ENCODE results near the gene ACADS. TPM values are rescaled to one million over a fixed set of nuclear protein-coding genes. Genes with fewer than 3 reads are reported as not detected.

ACADS gene
- total RNA-seq, 1 experiment from 2014 or later = 3.4 TPM

- H3K4me1 ChIP-seq (ENCODE audit: insufficient read depth, low read length, poor library complexity, severe bottlenecking) = peaks cover 6% of the 10 kb centered on the region
- no TSS peak for BruUV-seq (replicated peaks)
- DNase-seq (ENCODE audit: low spot score) = no peak
- ChIA-PET CTCF (no interaction called here), POLR2A (ENCODE audit: low non-redundant PET) (no interaction called here)
- no peak for TF ChIP-seq CTCF (conservative IDR thresholded peaks at IDR 0.05; ENCODE audit: low read depth, low read length)
- no peak for TF ChIP-seq EZH2 (IDR thresholded peaks at IDR 0.05; ENCODE audit: borderline replicate concordance, low read depth, low read length, poor library complexity, severe bottlenecking)
- intact Hi-C loops (cut with micrococcal nuclease; ENCODE audit: unreplicated experiment) = no loop called here
- H3K27me3 ChIP-seq (replicated peaks; ENCODE audit: insufficient read depth, low read depth, low read length, poor library complexity) = no peaks in the 10 kb centered on the region
- no peaks in the 10 kb centered on the region for H3K9me3 ChIP-seq (ENCODE audit: low read depth, low read length, poor library complexity, severe bottlenecking)
- H3K36me3 ChIP-seq (ENCODE audit: insufficient read depth, low read length, poor library complexity, severe bottlenecking) = peaks cover 58% of the 10 kb centered on the region
- no peak overlapping the region for H3K4me3 ChIP-seq (ENCODE audit: low read depth, low read length, poor library complexity, severe bottlenecking)
- no peak overlapping the region for H3K27ac ChIP-seq (ENCODE audit: low read depth, low read length, poor library complexity, severe bottlenecking)
Measured at GRCh38 chr12:120722784-120723183, 2.8 kb upstream of the ACADS start.

- H3K27ac ChIP-seq (ENCODE audit: low read depth, low read length, poor library complexity, severe bottlenecking) = no peak overlapping the region
Measured at GRCh38 chr12:120724720-120725119, 906 bp upstream of the ACADS start.

GRCh38 chr12:120725151-120725658, 421 bp upstream of the ACADS start:
- no peak overlapping the region for H3K27ac ChIP-seq (ENCODE audit: low read depth, low read length, poor library complexity, severe bottlenecking)
- ChIA-PET CTCF (no interaction called here), POLR2A (ENCODE audit: low non-redundant PET) (no interaction called here)
- intact Hi-C loops (cut with micrococcal nuclease; ENCODE audit: unreplicated experiment) = loop anchor here (5.0 kb wide), 1 partner anchor 247 kb away; no protein-coding TSS in a partner anchor
- H3K4me1 ChIP-seq (ENCODE audit: insufficient read depth, low read length, poor library complexity, severe bottlenecking) = peaks cover 6% of the 10 kb centered on the region
- DNase-seq (ENCODE audit: low spot score) = no peak
- no TSS peak for BruUV-seq (replicated peaks)
- H3K4me3 ChIP-seq (ENCODE audit: low read depth, low read length, poor library complexity, severe bottlenecking) = peak overlapping the region; percentile 51
- TF ChIP-seq EZH2 (IDR thresholded peaks at IDR 0.05; ENCODE audit: borderline replicate concordance, low read depth, low read length, poor library complexity, severe bottlenecking) (no peak), CTCF (conservative IDR thresholded peaks at IDR 0.05; ENCODE audit: low read depth, low read length) (no peak)
- H3K27me3 ChIP-seq (replicated peaks; ENCODE audit: insufficient read depth, low read depth, low read length, poor library complexity) = no peaks in the 10 kb centered on the region
- H3K9me3 ChIP-seq (ENCODE audit: low read depth, low read length, poor library complexity, severe bottlenecking) = no peaks in the 10 kb centered on the region
- H3K36me3 ChIP-seq (ENCODE audit: insufficient read depth, low read length, poor library complexity, severe bottlenecking) = peaks cover 34% of the 10 kb centered on the region

More at GRCh38 chr12:120724720-120725119, 906 bp upstream of the ACADS start:
- no peak for DNase-seq (ENCODE audit: low spot score)
- ChIA-PET CTCF (no interaction called here), POLR2A (ENCODE audit: low non-redundant PET) (no interaction called here)
- BruUV-seq (replicated peaks) = no TSS peak
- intact Hi-C loops (cut with micrococcal nuclease; ENCODE audit: unreplicated experiment) = loop anchor here (5.0 kb wide), 1 partner anchor 248 kb away; no protein-coding TSS in a partner anchor
- H3K27me3 ChIP-seq (replicated peaks; ENCODE audit: insufficient read depth, low read depth, low read length, poor library complexity) = no peaks in the 10 kb centered on the region
- no peak for TF ChIP-seq CTCF (conservative IDR thresholded peaks at IDR 0.05; ENCODE audit: low read depth, low read length)
- TF ChIP-seq EZH2 (IDR thresholded peaks at IDR 0.05; ENCODE audit: borderline replicate concordance, low read depth, low read length, poor library complexity, severe bottlenecking) = no peak
- H3K4me3 ChIP-seq (ENCODE audit: low read depth, low read length, poor library complexity, severe bottlenecking) = peak overlapping the region; percentile 51
- no peaks in the 10 kb centered on the region for H3K9me3 ChIP-seq (ENCODE audit: low read depth, low read length, poor library complexity, severe bottlenecking)
- H3K36me3 ChIP-seq (ENCODE audit: insufficient read depth, low read length, poor library complexity, severe bottlenecking) = peaks cover 38% of the 10 kb centered on the region
- peaks cover 6% of the 10 kb centered on the region for H3K4me1 ChIP-seq (ENCODE audit: insufficient read depth, low read length, poor library complexity, severe bottlenecking)
